GM21786 (cell line): ENCODE measurements around the gene AQR.
"Not testable (repeated sequence)": the region's sequence is repeated elsewhere in the genome, so short reads cannot be mapped to it uniquely, and the experiment has no call there.

Source experiments
- ATAC-seq: cut with Tn5 transposase; IDR thresholded peaks from one replicate; pipeline ENCODE4 v1.9.1; 2021; ENCODE audit not compliant: unreplicated experiment

The AQR gene

DNA sequence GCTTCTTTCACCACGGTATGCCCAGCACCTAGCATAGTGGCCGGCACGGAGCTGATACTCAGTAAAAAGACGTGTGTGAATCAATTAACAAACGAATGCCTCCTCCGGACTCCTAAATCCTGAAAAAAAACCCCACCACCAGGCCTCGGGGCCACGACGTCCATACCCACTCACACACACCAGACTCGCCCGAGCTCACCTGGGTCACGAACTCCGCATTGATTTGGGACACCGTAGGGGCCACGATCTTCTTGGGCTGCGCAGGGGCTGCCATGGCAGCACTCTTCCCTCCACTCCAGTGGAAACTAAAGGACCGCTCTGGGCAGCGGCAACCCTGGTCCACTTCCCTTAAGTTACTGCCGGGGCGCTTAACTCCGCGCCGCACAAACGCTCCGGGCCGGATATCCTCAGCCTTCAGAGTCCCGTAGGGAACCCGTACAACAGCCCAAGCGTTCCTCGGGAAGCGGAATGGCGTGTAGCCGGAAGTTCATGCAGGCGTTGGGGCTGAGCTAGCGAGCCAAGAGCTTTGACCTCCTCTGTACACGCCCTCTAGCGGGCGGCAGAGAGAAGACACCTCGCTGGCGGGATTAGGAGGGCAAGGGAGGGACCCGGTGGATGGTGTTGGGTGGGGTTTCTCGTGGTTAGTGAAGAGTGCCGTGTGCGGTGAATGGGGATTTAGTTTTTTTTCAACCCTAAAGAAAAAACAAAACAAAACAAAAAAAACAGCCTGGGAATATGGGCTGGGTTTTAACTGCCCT, at the start of gene AQR:
AQR (minus strand) TSS at position 403 of the 758 bp plus-strand sequence; CDS start at position 274, 129 bp downstream.
- ATAC-seq, result peak; percentile 98

DNA sequence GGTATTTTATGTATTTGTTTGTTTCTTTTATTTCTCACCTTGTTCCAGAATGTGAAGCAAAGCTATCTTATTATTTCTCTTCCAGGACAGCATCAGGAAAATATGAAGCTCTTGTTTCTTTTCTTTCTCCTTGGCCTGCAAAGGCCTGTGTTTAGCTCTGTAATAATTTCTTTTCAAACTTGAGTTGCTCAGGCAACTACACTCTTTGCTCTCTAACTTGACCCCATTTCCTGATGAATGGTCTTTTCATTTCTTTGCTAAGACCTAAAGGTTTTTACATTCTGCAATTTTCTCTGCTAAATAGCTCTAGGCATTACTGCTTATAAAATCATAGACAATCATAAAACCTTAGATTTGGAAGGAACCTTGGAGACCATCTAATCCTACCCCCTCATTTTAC, 44.7 kb upstream of the AQR start:
- ATAC-seq, result no peak

DNA sequence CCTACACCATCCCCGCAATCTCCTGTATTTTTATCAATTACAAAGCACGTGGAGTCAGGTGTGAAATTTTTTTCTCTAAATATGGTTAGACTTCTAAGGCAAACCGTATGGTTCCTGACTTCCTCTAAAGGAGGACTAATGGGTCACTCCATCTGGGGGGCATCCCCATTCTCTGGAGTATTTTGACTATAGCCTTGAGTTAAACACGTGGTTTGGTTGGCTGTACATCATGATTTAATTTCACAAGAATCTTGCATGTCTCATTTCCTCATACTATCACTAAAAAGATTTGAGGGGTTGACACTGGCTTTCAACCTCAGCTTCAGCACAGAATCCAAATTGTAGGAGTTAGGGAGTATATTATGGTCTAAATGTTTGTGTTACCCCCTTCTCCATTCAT, 43.8 kb upstream of the AQR start:
- no peak for ATAC-seq

DNA sequence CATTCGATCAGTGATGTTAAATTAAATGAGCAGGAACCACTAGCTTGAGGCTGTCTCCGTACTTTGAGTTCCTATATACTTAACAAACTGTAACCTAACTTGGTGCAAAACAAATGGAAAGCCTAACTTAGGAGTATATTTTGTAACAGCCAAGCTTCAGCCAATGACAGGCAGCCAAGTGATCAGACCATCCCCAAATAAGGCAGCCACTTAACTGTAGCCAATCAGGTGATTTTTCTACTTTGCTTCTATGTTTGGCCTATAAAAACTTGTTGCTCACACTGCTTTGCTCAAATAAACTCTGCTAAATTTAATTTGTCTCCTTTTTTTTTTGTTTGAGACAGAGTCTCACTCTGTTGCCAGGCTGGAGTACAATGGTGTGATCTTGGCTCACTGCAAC, 37.9 kb upstream of the AQR start:
- ATAC-seq, result no peak

DNA sequence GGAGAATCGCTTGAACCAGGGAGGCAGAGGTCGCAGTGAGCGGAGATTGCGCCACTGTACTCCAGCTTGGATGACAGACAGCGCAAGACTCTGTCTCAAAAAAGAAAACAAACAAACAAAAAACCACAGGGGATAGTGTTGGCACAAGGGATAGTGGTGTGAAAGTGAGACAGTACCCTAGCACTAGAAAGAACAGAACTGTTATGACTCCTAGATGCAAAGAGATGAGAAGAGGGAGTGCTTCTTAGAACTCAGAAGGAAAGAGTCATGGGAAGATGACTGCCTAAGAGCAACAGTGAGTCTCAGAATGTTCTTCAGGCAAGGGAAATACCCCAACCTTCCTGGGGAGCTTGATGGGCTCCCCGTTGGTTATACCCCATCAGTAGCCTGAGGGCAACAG, 36.4 kb upstream of the AQR start:
- ATAC-seq, result no peak

DNA sequence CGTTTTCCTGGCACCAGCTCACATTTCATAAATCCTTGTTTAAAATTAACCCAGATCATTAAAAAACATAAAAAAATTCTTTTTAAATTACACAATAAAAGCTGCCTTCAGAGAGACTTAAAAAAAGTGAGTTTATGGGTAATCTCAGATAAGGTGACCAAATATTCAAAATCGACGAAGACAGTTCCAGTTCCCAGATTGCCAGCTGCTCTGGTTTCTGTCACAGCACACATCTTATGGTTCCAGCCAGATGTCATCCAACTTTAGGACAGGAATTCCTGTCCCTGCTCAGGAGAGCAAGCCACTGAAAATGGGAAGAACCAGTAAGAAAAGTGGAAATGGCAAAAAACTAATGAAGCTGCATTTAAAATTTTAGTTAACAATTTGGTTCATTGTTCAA, 34.4 kb upstream of the AQR start:
- ATAC-seq, result no peak

DNA sequence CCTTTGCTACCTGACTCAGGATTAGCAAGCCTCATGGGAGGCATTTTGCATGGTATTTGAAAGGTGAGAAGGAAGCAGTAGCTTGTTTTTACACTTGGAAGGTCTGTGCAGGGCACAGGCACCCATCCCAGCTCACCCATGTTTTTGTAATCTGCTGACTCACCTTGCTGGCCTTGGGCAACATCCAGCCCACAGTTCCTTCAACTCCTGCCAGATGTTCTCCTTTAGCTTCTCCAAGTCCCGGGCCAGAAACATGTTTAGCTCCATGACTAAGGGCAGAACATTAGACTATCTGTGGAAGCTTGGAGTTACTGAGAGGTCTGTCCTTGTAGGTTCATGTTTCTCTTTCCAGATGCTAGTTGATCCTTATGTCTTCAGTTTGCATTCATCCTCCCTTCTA, 31.0 kb upstream of the AQR start:
- ATAC-seq, result no peak

DNA sequence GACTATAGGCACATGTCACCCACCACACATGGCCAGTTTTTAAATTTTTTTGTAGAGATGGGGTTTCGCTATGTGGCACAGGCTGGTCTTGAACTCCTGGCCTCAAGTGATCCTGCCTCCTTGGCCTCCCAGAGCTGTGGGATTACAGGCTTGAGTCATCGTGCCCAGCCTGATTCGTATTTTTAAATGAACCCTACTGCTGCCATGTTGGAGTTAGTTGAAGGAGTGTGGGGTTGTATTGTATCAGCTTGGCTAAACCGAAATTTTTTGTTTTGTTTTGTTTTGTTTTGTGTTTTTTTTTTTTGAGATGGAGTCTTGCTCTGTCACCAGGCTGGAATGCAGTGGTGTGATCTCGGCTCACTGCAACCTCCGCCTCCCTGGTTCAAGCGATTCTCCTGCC, 30.4 kb upstream of the AQR start:
- ATAC-seq, result no peak

DNA sequence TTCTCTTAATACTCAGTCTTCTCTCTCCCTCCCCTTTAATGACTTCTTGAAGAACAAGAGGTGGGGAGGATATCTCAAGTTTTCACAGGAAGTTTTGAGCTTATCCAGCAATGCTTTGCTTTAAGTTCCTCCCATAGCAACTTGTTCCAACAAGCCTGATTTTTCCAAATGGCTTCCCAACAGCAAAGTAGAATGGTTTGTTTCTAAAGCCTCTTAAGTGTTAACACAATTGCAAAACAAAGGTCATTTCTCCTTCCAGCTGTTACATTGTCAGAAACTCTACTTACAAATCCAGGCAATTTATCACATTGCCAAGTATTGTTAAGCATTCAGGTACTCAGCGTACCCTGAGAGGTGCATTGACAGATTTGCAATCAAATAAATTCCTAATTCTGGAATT, 25.4 kb upstream of the AQR start:
- no peak for ATAC-seq

DNA sequence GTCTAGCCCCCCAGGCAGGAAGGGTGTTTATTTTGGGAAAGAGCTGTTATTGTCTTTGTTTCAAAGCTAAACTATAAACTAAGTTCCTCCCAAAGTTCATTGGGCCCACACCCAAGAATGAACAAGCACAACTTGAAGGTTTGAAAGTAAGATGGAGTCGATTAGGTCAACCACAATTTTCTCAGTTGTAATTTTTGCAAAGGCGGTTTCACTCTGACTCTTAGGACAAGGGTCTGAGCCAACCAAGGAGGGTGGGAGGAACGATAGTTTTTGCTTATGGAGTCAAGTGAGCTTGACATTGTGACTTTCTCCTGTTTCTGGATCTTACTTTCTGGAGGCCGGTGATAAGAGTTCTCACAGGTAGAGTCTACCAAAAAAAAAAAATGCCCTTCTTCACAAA, 24.3 kb upstream of the AQR start:
- ATAC-seq, result peak; percentile 95

DNA sequence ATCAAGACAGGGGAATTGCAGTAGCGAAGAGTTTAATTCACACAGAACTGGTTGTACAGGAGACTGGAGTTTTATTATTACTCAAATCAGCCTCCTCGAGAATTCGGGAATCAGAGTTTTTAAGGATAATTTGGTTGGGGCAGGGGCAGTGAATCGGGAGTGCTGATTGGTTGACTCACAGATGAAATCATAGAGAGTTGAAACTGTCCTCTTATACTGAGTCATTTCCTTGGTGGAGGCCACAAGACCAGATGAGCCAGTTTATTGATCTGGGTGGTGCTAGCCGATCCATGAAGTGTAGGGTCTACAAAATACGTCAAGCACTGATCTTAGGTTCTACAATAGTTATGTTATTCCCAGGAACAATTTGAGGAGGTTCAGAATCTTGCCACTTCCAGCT, 23.9 kb upstream of the AQR start:
- ATAC-seq, result peak; percentile 33

DNA sequence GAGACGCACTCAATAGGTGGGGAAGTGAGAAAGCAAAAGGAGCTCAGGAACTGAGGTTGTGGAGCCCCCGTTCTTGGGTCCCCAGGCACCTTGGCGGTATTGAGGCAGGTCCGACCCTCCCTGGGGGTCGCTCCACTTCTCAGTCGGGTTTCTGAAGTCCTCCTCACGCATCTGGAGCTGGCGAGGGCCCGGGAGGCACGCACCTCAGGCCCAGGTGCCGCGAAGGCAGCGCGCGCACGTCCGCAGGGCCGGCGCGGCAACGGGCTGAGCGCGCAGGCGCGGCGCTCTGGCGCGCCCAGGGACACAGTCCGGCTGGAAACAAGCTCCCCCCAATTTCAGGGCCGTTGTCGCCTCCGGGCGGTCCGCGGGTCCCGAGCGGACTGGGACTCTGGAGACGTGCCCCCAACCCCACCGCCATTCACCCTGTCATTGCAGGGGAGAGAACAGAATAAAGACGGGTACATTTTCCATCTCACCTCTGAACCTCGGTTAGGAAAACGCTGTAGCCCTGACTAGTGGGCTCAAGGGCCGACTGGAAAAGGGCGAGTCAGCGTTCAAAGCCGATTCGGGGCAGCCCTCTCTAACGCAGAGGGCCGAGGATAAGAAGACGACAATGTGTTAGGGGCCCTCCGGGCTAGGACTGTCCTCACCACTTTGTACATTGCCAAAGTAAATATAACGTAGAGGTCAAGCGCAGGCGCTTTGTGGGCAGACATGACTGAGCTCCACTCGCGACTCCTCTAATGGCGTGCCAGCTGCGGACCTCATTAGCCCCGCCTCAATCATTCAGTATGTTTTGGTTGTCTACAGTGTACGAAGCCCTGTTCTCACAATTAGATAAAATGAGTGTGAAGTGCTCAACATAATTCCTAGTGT, 18.7 kb upstream of the AQR start, which contains the start of gene ZNF770:
ZNF770 (minus strand) TSS at position 261 of the 876 bp plus-strand sequence. CDS start 4,853 bp downstream, outside the sequence.
- ATAC-seq, result peak; percentile 71

DNA sequence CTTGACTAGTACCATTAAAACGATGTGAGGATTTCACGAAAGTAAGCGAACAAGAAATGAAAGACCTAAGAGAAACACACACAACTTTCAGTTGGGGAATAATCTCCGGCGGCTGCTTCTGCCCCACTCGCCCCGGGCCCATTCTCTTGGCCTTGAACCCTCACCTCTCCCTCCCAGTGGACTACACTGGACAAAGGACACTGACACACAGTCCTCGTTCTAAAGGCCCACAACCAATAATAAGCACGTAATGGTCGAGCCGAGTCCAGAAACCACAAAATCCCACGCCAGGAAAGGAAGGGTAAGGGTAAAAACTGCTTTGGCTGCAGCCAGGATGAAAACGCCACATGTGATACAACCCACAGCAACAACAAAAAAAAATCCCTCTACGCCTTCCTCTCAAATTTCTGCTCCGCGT, 18.1 kb upstream of the AQR start:
- ATAC-seq, result no peak

DNA sequence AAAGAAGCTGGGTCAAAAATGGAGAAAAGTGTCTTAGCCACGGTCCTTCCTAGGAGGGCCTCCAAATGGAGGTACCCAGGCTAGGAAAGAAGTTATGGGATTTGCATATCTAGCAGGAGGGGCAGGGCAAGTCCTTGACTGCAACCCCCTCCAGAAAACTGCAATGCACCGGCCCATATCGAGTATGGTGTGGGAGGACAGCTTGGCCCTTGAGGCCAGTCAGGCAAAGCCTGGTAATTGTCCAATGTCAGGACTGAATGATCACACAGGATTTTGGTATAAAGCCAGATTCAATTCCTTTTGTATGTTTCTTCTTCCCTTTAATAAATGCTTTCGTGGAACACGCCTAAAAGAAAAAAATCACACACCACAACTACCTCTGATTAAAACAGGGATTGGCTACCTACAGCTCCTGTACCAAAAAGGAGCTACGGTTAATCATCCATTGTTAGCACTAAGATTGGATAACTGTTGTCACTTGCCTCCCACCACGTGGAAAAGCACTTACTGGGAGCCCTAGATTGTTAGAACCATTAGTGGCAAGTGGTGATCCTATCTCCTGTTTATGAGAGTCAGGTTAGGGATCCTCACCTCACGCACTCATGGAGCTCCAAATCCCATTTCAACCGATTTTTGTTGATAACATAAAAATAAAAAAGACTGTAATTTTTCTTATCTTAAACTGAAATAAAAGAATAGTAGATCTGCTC, 17.4 kb upstream of the AQR start:
- no peak for ATAC-seq

DNA sequence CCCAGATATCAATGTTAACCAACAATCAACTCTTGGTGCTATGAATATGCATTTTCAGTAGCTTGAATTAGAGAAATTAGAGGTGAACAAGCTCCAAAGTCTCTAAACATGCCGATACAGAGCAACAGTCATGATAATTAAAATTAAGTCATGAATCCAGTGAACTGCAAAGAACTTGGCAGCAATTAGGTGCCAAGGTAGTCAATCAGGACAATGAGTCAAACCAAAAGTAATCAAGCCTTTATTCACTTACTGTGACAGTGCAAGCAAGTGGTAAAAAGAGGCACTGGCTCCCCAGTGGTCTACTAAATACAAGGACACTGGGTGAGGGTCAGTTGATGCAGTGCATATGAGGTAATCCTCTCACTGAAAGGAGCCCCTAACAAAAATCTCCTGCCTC, 16.8 kb upstream of the AQR start:
- ATAC-seq, result no peak

DNA sequence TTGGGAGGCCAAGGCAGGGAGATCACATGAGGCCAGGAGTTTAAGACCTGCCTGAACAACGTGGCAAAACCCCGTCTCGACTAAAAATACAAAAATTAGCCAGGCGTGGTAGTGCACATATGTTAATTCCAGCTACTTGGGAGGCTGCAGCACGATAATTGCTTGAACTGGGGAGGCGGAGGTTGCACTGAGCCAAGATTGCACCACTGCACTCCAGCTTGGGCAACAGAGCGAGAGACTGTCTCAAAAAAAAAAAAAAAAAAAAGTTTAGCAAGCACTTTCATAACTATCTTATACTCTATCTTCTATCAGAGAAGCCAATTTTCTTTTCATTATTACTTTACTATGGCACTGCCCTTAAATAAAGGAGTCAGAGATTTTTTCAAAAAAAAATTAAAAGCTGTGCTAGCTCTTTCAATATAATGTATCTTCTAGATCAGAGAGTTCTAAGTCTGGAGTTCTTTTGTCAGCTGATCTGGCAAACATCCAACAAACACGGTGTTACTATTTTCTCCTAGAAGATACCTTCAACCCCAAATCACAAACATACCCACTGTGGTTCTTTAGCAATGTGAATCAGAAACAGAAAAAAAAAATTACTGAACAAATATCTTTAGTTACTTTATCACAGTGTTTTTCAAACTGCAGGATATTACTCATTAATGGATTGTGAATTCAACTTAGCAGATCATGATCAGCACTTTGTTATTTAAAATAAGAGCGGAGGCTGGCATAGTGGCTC, 15.5 kb upstream of the AQR start:
- ATAC-seq, result no peak

DNA sequence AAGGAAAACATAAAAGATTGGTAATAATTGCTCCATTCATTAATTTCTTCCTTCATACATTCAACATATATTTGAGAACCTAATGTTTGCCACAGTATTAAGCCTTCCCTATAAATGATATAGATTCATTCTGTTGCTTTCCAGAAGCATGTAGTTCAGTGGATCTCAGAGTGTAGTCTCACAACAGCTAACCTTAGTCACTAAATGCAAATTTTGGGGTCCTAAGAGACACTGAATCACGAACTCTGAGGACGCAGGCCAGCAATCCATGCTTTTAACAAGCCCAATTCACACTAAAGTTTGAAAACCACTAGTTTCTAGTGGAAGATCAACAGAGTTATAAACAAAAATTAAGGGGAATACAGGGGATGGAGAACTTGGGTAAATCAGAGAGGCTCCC, 7.2 kb upstream of the AQR start:
- ATAC-seq, result no peak

DNA sequence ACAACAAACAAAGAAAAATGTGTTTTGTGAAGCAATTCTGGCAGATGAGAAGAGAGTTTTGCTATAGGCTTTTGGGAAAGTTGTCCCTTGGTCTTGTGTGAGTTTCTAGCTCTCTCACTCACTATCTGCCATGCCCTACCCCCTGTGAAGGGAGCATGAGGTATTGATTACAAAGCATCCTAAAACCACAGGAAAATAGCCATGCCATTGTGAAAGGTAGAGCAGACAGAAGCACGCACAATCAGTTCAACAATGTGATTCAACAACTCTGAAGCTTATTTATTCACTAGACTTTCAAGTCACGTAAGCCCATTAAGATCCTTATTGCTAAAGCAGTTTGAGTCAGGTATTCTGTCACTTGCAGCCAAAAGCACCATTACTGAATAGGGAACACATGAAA, 6.5 kb upstream of the AQR start:
- ATAC-seq, result no peak

DNA sequence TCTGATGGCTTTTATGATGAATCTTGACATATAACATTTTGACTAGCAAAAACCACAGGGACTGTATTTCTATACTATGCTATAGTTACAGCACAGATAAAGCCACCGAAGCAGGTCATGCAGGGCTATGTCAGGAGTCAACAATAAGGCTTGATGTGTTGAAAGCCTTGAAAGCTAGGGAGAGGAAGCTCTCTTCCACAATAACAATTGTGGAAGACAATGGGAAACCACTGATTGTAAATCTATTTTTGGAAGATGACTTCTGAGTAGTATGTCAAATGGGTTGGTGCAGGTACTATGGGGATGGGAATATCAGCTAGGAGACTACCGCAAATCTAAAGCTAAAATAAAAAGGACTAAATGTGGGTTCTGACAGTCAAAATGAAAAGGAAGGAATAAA, 4.0 kb upstream of the AQR start:
- no peak for ATAC-seq

DNA sequence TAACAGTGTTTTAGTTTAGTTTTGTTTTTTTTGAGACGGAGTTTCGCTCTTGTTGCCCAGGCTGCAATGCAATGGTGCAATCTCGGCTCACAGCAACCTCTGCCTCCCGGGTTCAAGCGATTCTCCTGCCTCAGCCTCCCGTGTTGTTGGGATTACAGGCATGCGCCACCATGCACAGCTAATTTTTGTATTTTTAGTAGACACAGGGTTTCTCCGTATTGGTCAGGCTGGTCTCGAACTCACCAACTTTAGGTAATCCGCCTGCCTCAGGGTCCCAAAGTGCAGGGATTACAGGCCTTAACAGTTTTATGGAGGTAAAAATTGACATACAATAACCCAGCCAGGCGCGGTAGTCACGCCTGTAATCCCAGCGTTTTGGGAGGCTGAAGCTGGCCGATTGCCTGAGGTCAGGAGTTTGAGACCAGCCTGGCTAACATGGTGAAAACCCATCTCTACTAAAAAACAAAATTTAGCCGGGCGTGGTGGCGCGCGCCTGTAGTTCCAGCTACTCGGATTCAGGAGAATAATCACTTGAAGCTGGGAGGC, 629 bp upstream of the AQR start:
- not testable (repeated sequence) for ATAC-seq

DNA sequence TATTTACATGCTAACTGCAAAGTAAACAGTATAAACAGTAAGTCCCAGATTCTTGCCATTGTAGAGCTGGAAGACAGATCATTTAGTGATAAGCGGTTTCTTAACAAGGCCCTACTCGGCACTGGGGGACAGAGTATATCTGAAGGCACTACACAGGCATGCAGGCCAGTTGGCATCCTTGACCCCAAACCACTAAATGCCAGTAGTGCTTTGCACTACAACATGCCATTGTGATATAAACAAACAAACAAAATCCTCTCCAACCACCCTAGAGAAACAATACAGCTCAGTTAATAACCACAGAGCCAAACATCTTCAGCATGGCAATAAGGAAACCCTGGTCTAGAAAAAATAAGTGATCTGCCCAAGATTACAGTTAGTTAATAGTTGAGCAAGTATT, 5.3 kb downstream of the AQR start:
- ATAC-seq, result no peak
